Panc1 (cell line): ENCODE results near the gene MTHFD2. TPM values are rescaled to one million over a fixed set of nuclear protein-coding genes. Genes with fewer than 3 reads are reported as not detected.

ENCODE experiments used
- ATAC-seq: fragments of 200-7000 bp; cut with Tn5 transposase; 2 replicates; pipeline ENCODE4 v1.9.1; 2020; ENCODE audit warnings: mild to moderate bottlenecking, moderate library complexity
- BruUV-seq: library from RNA; stranded (reverse); fragments of 400-500 nt; replicated peaks from 2 replicates; lab custom pipeline; 2021; lab: Mats Ljungman, UMichigan
- CTCF ChIA-PET: fragments of 300-600 bp; sonication (Branson Sonifier 250); formaldehyde crosslinking; loops from one replicate; lab custom pipeline; 2022; ENCODE audit warnings: antibody characterized with exemption; lab: Charles Lee
- POLR2A ChIA-PET: fragments of 300-600 bp; sonication (Branson Sonifier 250); formaldehyde crosslinking; loops from one replicate; lab custom pipeline; 2022; ENCODE audit warnings: antibody characterized with exemption; lab: Charles Lee
- DNase-seq: peaks from one replicate; pipeline ENCODE4 v3.0.0-alpha.2; 2010; ENCODE audit warnings: low read depth, low spot score
- H3K27ac ChIP-seq: 2 replicates; pipeline ENCODE4 v1.5.1; 2011; ENCODE audit warnings: mild to moderate bottlenecking, low read length, inconsistent platforms
- H3K27me3 ChIP-seq: fragments of 200-500 bp; sonication (Bioruptor generic); 2 replicates; pipeline ENCODE4 v1.6.0; 2014; ENCODE audit warnings: low read length, inconsistent platforms; ENCODE audit not compliant: control insufficient read depth, insufficient read depth
- H3K36me3 ChIP-seq: fragments of 200-500 bp; sonication (Bioruptor generic); 2 replicates; pipeline ENCODE4 v1.5.1; 2014; ENCODE audit warnings: inconsistent platforms, mild to moderate bottlenecking, low read length, moderate library complexity; ENCODE audit not compliant: control insufficient read depth, insufficient read depth
- H3K4me1 ChIP-seq: 2 replicates; pipeline ENCODE4 v1.5.1; 2011; ENCODE audit warnings: inconsistent platforms, mild to moderate bottlenecking, low read length, moderate library complexity; ENCODE audit not compliant: control insufficient read depth, insufficient read depth
- H3K4me3 ChIP-seq, 2 experiments: 2 replicates each; pipeline ENCODE4 v1.5.1; 2011 to 2012; ENCODE audit warnings: low read depth in 2 of 2, low read length in 2 of 2, mild to moderate bottlenecking in 2 of 2, inconsistent platforms in 1 of 2, moderate library complexity in 1 of 2
- H3K9me3 ChIP-seq: fragments of 200-500 bp; sonication (Bioruptor generic); 2 replicates; pipeline ENCODE4 v1.5.1; 2014; ENCODE audit warnings: low read depth, mild to moderate bottlenecking, inconsistent platforms, low read length, moderate library complexity; ENCODE audit not compliant: control insufficient read depth, insufficient read depth
- CTCF ChIP-seq: fragments of 450-650 bp; IDR thresholded peaks from 2 replicates; pipeline ENCODE4 v1.5.1; 2017; ENCODE audit warnings: mild to moderate bottlenecking
- POLR2AphosphoS5 ChIP-seq: IDR thresholded peaks from 2 replicates; pipeline ENCODE4 v1.6.1; 2012; ENCODE audit warnings: mild to moderate bottlenecking, low read depth, low read length, moderate library complexity
- REST ChIP-seq, 2 experiments: IDR thresholded peaks; 2 replicates each; pipeline ENCODE4 v1.6.1; 2011 to 2012; ENCODE audit warnings: low read depth in 2 of 2, control low read depth in 1 of 2, low read length in 1 of 2, mild to moderate bottlenecking in 1 of 2, moderate library complexity in 1 of 2; ENCODE audit not compliant: insufficient read depth in 1 of 2
- SIN3A ChIP-seq: IDR thresholded peaks from 2 replicates; pipeline ENCODE4 v1.6.1; 2012; ENCODE audit warnings: low read depth, mild to moderate bottlenecking, low read length, moderate library complexity, borderline replicate concordance; ENCODE audit not compliant: insufficient read depth
- TCF7L2 ChIP-seq: IDR thresholded peaks from 2 replicates; pipeline ENCODE4 v1.6.1; 2011; ENCODE audit warnings: mild to moderate bottlenecking, low read depth, low read length, inconsistent platforms
- in situ Hi-C: cut with HindIII; loops from 2 replicates; pipeline ENCODE4 v1.10.0; 2016; ENCODE audit warnings: low sequenced_read_pairs, low pct_unique_long_range_greater_than_20kb
- intact Hi-C: fragments of 100-400 bp; cut with micrococcal nuclease; formaldehyde crosslinking; loops from one replicate; pipeline ENCODE4 v1.10.0; 2022; ENCODE audit not compliant: unreplicated experiment
- total RNA-seq: library from RNA; stranded (reverse); gene quantifications from one replicate; pipeline ENCODE4 v1.2.1, GENCODE V29; 2021; ENCODE audit not compliant: unreplicated experiment

MTHFD2 gene
- total RNA-seq, 1 experiment from 2014 or later, result 215 TPM

GRCh38 chr2:74239346-74239745, 40.9 kb downstream of the MTHFD2 start:
- ChIA-PET CTCF (no interaction called here), POLR2A (no interaction called here)
- in situ Hi-C loops (no loop called here), intact Hi-C loops (no loop called here)
- Histone ChIP-seq H3K4me3 (no peak overlapping the region), H3K4me1 (no peaks in the 10 kb centered on the region), H3K27ac (no peak overlapping the region), H3K9me3 (no peaks in the 10 kb centered on the region), H3K36me3 (no peaks in the 10 kb centered on the region), H3K27me3 (no peaks in the 10 kb centered on the region)
- BruUV-seq, result no TSS peak
- ATAC-seq (no peak), DNase-seq (no peak)
- TF ChIP-seq CTCF (no peak), TCF7L2 (no peak), REST (IDR thresholded peaks at IDR 0.05; ENCODE audit: insufficient read depth in 1 of 2, low read depth in 2 of 2, low read length in 1 of 2) (no peak), POLR2AphosphoS5 (no peak), SIN3A (no peak)

GRCh38 chr2:74242354-74243071, 44.1 kb downstream of the MTHFD2 start:
- H3K36me3 ChIP-seq, result no peaks in the 10 kb centered on the region
- H3K27ac ChIP-seq, result no peak overlapping the region
- H3K4me1 ChIP-seq, result no peaks in the 10 kb centered on the region
- in situ Hi-C loops (no loop called here), intact Hi-C loops (no loop called here)
- H3K9me3 ChIP-seq, result no peaks in the 10 kb centered on the region
- no TSS peak for BruUV-seq
- H3K4me3 ChIP-seq, result no peak overlapping the region
- DNase-seq (no peak), ATAC-seq (no peak)
- H3K27me3 ChIP-seq, result no peaks in the 10 kb centered on the region
- POLR2A ChIA-PET, result no interaction called here
- TF ChIP-seq REST (IDR thresholded peaks at IDR 0.05; ENCODE audit: insufficient read depth in 1 of 2, low read depth in 2 of 2, low read length in 1 of 2) (no peak), SIN3A (no peak), TCF7L2 (no peak), POLR2AphosphoS5 (no peak), CTCF (no peak)
- CTCF ChIA-PET, result interaction anchor here (0.5 kb wide), 1 partner anchor 15 kb away, joined by 6 read pairs; no protein-coding TSS in a partner anchor
